GM12878 (cell line): ENCODE data around the gene KIAA1217. TPM values are rescaled to one million over a fixed set of nuclear protein-coding genes. Genes with fewer than 3 reads are reported as not detected.

ENCODE experiments used
- ATAC-seq: fragments of 200-7000 bp; cut with Tn5 transposase; 3 replicates; pipeline ENCODE4 v1.9.1; 2020; ENCODE audit warnings: mild to moderate bottlenecking, moderate library complexity
- BruUV-seq: library from RNA; stranded (reverse); fragments of 400-500 nt; replicated peaks from 2 replicates; lab custom pipeline; 2021; lab: Mats Ljungman, UMichigan
- CTCF ChIA-PET: fragments of 300-600 bp; sonication (Branson Sonifier 250); formaldehyde crosslinking; extraction: SDS; loops from one replicate; lab custom pipeline; 2021; ENCODE audit warnings: inconsistent platforms; lab: Yijun Ruan, JAX
- POLR2A ChIA-PET: fragments of 350-600 bp; formaldehyde crosslinking; extraction: SDS; loops from one replicate; lab custom pipeline; 2021; ENCODE audit warnings: inconsistent platforms; lab: Charles Lee
- RAD21 ChIA-PET: fragments of 300-600 bp; sonication (Branson Sonifier 250); formaldehyde crosslinking; loops from one replicate; lab custom pipeline; 2023; ENCODE audit warnings: antibody characterized with exemption; ENCODE audit not compliant: unreplicated experiment; lab: Charles Lee
- SMC1A ChIA-PET: fragments of 300-600 bp; sonication (Branson Sonifier 250); formaldehyde crosslinking; loops from one replicate; lab custom pipeline; 2023; ENCODE audit not compliant: unreplicated experiment, uncharacterized antibody; lab: Charles Lee
- DNase-seq: peaks from one replicate; pipeline ENCODE4 v3.0.0-alpha.2; 2011; ENCODE audit warnings: low read depth, low spot score
- FAIRE-seq: peaks from 3 replicates; lab custom pipeline; 2011; peaks lifted over from hg19 to GRCh38; lab: Jason Lieb, UNC
- H2AFZ ChIP-seq: 2 replicates; pipeline ENCODE4 v1.6.0; 2011; ENCODE audit warnings: low read depth, low read length, control low read depth; ENCODE audit not compliant: control insufficient read depth
- H3K27ac ChIP-seq: 2 replicates; pipeline ENCODE4 v1.5.1; 2011; ENCODE audit warnings: control low read depth; ENCODE audit not compliant: control insufficient read depth, insufficient read depth
- H3K27me3 ChIP-seq, 2 experiments: replicated peaks in 1 of 2; 2 replicates each; pipeline versions ENCODE4 v1.6.0 to v1.6.1; 2011; ENCODE audit warnings: low read length in 1 of 2; ENCODE audit not compliant: control insufficient read depth in 2 of 2, insufficient read depth in 2 of 2
- H3K36me3 ChIP-seq, 2 experiments: 2 replicates each; pipeline ENCODE4 v1.5.1; 2011; ENCODE audit warnings: low read length in 1 of 2; ENCODE audit not compliant: control insufficient read depth in 2 of 2, insufficient read depth in 2 of 2
- H3K4me1 ChIP-seq: 2 replicates; pipeline ENCODE4 v1.6.1; 2011; ENCODE audit warnings: mild to moderate bottlenecking, low read length, moderate library complexity, mixed read lengths; ENCODE audit not compliant: control insufficient read depth, insufficient read depth
- H3K4me2 ChIP-seq: 2 replicates; pipeline ENCODE4 v1.6.0; 2011; ENCODE audit warnings: control low read depth; ENCODE audit not compliant: control insufficient read depth, insufficient read depth
- H3K4me3 ChIP-seq: fragments of 200-600 bp; sonication (generic); 2 replicates; pipeline ENCODE4 v1.5.1; 2016
- H3K79me2 ChIP-seq: 2 replicates; pipeline ENCODE4 v1.6.0; 2011; ENCODE audit warnings: low read length; ENCODE audit not compliant: control insufficient read depth, insufficient read depth
- H3K9ac ChIP-seq: 2 replicates; pipeline ENCODE4 v1.8.0; 2011; ENCODE audit warnings: low read length, control low read depth, mixed read lengths; ENCODE audit not compliant: control insufficient read depth, insufficient read depth
- H3K9me3 ChIP-seq: replicated peaks from 3 replicates; pipeline ENCODE4 v1.5.1; 2011; ENCODE audit warnings: mild to moderate bottlenecking, low read length; ENCODE audit not compliant: control insufficient read depth, insufficient read depth
- H4K20me1 ChIP-seq: 2 replicates; pipeline ENCODE4 v1.6.0; 2011; ENCODE audit not compliant: control insufficient read depth, insufficient read depth
- EP300 ChIP-seq, 2 experiments: fragments of 150-350 bp in 1 of 2; IDR thresholded peaks; 2 replicates each; pipeline ENCODE4 v1.6.1; 2011 to 2012; ENCODE audit warnings: low read depth in 2 of 2, low read length in 2 of 2, borderline replicate concordance in 1 of 2, improper control_type of control experiment in 1 of 2, inconsistent platforms in 1 of 2; ENCODE audit not compliant: control insufficient read depth in 1 of 2
- FOXM1 ChIP-seq: IDR thresholded peaks from 2 replicates; pipeline ENCODE4 v1.6.1; 2012; ENCODE audit warnings: low read depth, mild to moderate bottlenecking, inconsistent platforms, low read length, moderate library complexity
- IKZF2 ChIP-seq, 2 experiments: fragments of 450-650 bp; IDR thresholded peaks; 2 replicates each; pipeline ENCODE4 v1.6.1; 2017; ENCODE audit warnings: mild to moderate bottlenecking in 2 of 2, moderate library complexity in 2 of 2
- MEF2B ChIP-seq: fragments of 450-650 bp; IDR thresholded peaks from 2 replicates; pipeline ENCODE4 v1.6.1; 2018; ENCODE audit warnings: mild to moderate bottlenecking, moderate library complexity; ENCODE audit not compliant: partially characterized antibody, poor library complexity, severe bottlenecking
- POLR2AphosphoS5 ChIP-seq: IDR thresholded peaks from 2 replicates; pipeline ENCODE4 v1.6.1; 2011; ENCODE audit warnings: mild to moderate bottlenecking, low read length, inconsistent platforms
- RB1 ChIP-seq: fragments of 450-650 bp; formaldehyde crosslinking; IDR thresholded peaks from 2 replicates; pipeline ENCODE4 v1.6.1; 2017; ENCODE audit warnings: mild to moderate bottlenecking, borderline replicate concordance
- SMAD5 ChIP-seq: IDR thresholded peaks from 2 replicates; pipeline ENCODE4 v1.6.1; 2016; ENCODE audit warnings: antibody characterized with exemption, low read depth
- SUPT20H ChIP-seq: IDR thresholded peaks from 2 replicates; pipeline ENCODE4 v1.6.1; 2011; ENCODE audit warnings: low read depth, mild to moderate bottlenecking, low read length, moderate library complexity, borderline replicate concordance; ENCODE audit not compliant: control insufficient read depth
- YBX1 ChIP-seq: fragments of 450-650 bp; IDR thresholded peaks from 2 replicates; pipeline ENCODE4 v1.6.1; 2016; ENCODE audit warnings: antibody characterized with exemption
- ZNF274 ChIP-seq: IDR thresholded peaks from one replicate; pipeline ENCODE4 v1.8.0; 2011; ENCODE audit not compliant: insufficient read length, insufficient read depth
- WGBS: methylation state at CpG from one replicate; pipeline ENCODE4 v1.1.6; 2016; ENCODE audit warnings: low lambda C conversion rate; ENCODE audit not compliant: insufficient replicate concordance, insufficient coverage; ENCODE audit errors: missing lambda C conversion rate; 5-methylcytosine and 5-hydroxymethylcytosine counted together
- in situ Hi-C: fragments of 300-500 bp; cut with MboI; formaldehyde crosslinking; loops from 9 replicates; pipeline ENCODE4 v1.14.3; 2018; ENCODE audit warnings: mixed read lengths
- intact Hi-C: fragments of 100-400 bp; cut with micrococcal nuclease; formaldehyde crosslinking; loops from one replicate; pipeline ENCODE4 v1.14.2; 2022; ENCODE audit not compliant: unreplicated experiment
- polyA plus RNA-seq, 11 experiments: library from polyadenylated mRNA; depleted of rRNA in 4 of 11; unstranded in 6 of 11; stranded (reverse) in 5 of 11; fragments of >200 nt; fragmentation: Nextera tagmentation in 4 of 11; fragmentation: Illumina TruSeq in 1 of 11; extraction: Ambion mirVana in 4 of 11; extraction: Trizol in 1 of 11; gene quantifications; 1 replicate in 1 of 11; 2 replicates in 10 of 11; pipeline versions ENCODE4 v1.2.1 to v1.2.3, GENCODE V29; 2011 to 2016; ENCODE audit warnings: inconsistent platforms in 2 of 11, missing spikeins in 2 of 11, low read depth in 1 of 11
- total RNA-seq, 4 experiments: library from RNA; depleted of rRNA in 3 of 4; stranded (reverse); fragments of >200 nt in 3 of 4; fragmentation: Illumina TruSeq in 1 of 4; extraction: Trizol in 1 of 4; gene quantifications; 2 replicates each; pipeline versions ENCODE4 v1.2.1 to v1.2.3, GENCODE V29; 2013 to 2021
- TF ChIP-seq, protein P1 (sequence below): fragments of 450-650 bp; IDR thresholded peaks from 2 replicates; pipeline ENCODE4 v1.6.1; 2017; ENCODE audit warnings: mild to moderate bottlenecking
- TF ChIP-seq, protein P2 (sequence below): fragments of 450-650 bp; IDR thresholded peaks from 2 replicates; pipeline ENCODE4 v1.6.1; 2017; ENCODE audit warnings: low read depth, mild to moderate bottlenecking, moderate library complexity
- TF ChIP-seq, protein P3 (sequence below): fragments of 450-650 bp; IDR thresholded peaks from 2 replicates; pipeline ENCODE4 v1.6.1; 2016; ENCODE audit warnings: mild to moderate bottlenecking
- TF ChIP-seq, protein P4 (sequence below): fragments of 450-650 bp; formaldehyde crosslinking; IDR thresholded peaks from 2 replicates; pipeline ENCODE4 v1.4.0; 2020; ENCODE audit warnings: mild to moderate bottlenecking, moderate library complexity

KIAA1217 gene
- total and polyA plus RNA-seq, 10 of the 15 experiments (the other 5 are each of a cell fraction or from before 2014, with no cell fraction given): 0.57 to 3.8 (median 2.1) TPM

DNA sequence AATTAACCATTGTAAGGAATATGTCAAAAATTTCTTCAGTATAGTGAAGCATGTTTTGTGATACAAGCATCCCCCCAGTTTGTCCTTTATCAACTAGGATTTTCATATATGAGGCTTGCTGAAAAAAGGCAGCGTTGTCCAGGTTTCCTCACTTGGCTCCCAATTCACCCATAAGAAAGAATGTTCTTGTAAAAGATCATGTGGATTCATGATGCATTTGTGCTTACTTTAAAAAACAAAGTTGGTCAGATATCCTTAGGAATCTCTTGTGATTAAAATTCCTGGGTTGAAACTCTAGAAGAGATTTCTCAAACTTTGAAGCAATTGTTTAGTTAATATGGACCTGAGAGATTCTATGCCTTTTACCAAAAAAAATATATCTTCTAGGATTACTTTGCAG is 181.8 kb downstream of the KIAA1217 start (continued):
- TF ChIP-seq EP300 (IDR thresholded peaks at IDR 0.05; ENCODE audit: borderline replicate concordance in 1 of 2, control insufficient read depth in 1 of 2, low read depth in 2 of 2, low read length in 2 of 2) (no peak), ZNF274 (no peak), IKZF2 (IDR thresholded peaks at IDR 0.05) (no peak), SMAD5 (no peak), RB1 (no peak), FOXM1 (no peak), YBX1 (no peak)
- TF ChIP-seq, protein P1, sequence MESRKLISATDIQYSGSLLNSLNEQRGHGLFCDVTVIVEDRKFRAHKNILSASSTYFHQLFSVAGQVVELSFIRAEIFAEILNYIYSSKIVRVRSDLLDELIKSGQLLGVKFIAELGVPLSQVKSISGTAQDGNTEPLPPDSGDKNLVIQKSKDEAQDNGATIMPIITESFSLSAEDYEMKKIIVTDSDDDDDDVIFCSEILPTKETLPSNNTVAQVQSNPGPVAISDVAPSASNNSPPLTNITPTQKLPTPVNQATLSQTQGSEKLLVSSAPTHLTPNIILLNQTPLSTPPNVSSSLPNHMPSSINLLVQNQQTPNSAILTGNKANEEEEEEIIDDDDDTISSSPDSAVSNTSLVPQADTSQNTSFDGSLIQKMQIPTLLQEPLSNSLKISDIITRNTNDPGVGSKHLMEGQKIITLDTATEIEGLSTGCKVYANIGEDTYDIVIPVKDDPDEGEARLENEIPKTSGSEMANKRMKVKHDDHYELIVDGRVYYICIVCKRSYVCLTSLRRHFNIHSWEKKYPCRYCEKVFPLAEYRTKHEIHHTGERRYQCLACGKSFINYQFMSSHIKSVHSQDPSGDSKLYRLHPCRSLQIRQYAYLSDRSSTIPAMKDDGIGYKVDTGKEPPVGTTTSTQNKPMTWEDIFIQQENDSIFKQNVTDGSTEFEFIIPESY: no peak

DNA sequence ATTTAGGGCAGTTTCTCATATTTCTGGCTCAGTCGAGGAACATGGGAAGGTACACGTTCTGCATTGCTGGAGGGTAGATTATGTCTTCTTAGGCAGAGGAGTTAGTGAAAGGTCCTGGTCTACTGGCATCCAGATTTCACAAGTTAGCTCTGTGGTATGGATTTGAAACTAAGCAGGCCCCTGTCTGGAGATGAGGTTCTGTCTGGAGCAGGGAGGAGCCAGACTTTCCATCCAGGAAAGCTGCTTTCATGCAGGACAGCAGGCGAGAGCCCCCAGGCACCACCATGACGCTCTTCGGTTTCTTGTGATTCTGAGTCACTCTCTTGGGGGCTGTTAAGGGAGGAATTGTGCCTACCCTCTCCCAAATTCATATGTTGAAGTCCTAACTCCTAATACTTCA is 184.3 kb downstream of the KIAA1217 start:
- POLR2A ChIA-PET: no interaction called here
- H3K36me3 ChIP-seq: no peaks in the 10 kb centered on the region
- DNase-seq: no peak
- TF ChIP-seq, protein P2, sequence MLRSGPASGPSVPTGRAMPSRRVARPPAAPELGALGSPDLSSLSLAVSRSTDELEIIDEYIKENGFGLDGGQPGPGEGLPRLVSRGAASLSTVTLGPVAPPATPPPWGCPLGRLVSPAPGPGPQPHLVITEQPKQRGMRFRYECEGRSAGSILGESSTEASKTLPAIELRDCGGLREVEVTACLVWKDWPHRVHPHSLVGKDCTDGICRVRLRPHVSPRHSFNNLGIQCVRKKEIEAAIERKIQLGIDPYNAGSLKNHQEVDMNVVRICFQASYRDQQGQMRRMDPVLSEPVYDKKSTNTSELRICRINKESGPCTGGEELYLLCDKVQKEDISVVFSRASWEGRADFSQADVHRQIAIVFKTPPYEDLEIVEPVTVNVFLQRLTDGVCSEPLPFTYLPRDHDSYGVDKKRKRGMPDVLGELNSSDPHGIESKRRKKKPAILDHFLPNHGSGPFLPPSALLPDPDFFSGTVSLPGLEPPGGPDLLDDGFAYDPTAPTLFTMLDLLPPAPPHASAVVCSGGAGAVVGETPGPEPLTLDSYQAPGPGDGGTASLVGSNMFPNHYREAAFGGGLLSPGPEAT: no peak
- TF ChIP-seq, protein P3, sequence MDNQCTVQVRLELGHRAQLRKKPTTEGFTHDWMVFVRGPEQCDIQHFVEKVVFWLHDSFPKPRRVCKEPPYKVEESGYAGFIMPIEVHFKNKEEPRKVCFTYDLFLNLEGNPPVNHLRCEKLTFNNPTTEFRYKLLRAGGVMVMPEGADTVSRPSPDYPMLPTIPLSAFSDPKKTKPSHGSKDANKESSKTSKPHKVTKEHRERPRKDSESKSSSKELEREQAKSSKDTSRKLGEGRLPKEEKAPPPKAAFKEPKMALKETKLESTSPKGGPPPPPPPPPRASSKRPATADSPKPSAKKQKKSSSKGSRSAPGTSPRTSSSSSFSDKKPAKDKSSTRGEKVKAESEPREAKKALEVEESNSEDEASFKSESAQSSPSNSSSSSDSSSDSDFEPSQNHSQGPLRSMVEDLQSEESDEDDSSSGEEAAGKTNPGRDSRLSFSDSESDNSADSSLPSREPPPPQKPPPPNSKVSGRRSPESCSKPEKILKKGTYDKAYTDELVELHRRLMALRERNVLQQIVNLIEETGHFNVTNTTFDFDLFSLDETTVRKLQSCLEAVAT: no peak
- TF ChIP-seq POLR2AphosphoS5 (no peak), MEF2B (no peak), SUPT20H (no peak)
- TF ChIP-seq, protein P4, sequence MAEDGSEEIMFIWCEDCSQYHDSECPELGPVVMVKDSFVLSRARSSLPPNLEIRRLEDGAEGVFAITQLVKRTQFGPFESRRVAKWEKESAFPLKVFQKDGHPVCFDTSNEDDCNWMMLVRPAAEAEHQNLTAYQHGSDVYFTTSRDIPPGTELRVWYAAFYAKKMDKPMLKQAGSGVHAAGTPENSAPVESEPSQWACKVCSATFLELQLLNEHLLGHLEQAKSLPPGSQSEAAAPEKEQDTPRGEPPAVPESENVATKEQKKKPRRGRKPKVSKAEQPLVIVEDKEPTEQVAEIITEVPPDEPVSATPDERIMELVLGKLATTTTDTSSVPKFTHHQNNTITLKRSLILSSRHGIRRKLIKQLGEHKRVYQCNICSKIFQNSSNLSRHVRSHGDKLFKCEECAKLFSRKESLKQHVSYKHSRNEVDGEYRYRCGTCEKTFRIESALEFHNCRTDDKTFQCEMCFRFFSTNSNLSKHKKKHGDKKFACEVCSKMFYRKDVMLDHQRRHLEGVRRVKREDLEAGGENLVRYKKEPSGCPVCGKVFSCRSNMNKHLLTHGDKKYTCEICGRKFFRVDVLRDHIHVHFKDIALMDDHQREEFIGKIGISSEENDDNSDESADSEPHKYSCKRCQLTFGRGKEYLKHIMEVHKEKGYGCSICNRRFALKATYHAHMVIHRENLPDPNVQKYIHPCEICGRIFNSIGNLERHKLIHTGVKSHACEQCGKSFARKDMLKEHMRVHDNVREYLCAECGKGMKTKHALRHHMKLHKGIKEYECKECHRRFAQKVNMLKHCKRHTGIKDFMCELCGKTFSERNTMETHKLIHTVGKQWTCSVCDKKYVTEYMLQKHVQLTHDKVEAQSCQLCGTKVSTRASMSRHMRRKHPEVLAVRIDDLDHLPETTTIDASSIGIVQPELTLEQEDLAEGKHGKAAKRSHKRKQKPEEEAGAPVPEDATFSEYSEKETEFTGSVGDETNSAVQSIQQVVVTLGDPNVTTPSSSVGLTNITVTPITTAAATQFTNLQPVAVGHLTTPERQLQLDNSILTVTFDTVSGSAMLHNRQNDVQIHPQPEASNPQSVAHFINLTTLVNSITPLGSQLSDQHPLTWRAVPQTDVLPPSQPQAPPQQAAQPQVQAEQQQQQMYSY (CRISPR knock-in tag): no peak

More for the DNA sequence above, 184.3 kb downstream of the KIAA1217 start:
- no TSS peak for BruUV-seq
- no peaks in the 10 kb centered on the region for H3K27me3 ChIP-seq
- ChIA-PET CTCF (interaction anchor here (0.9 to 1.9 kb wide), 4 partner anchors 10 to 123 kb away, joined by 3 to 5 read pairs (median 4); no protein-coding TSS in a partner anchor), SMC1A (interaction anchor here (0.6 to 1.7 kb wide), 5 partner anchors 16 to 124 kb away, joined by 3 to 7 read pairs (median 4); no protein-coding TSS in a partner anchor), RAD21 (interaction anchor here (1.2 kb wide), 1 partner anchor 10 kb away, joined by 5 read pairs; no protein-coding TSS in a partner anchor)
- no peak overlapping the region for H2AFZ ChIP-seq
- no peak overlapping the region for H3K27ac ChIP-seq
- H3K4me2 ChIP-seq: no peak overlapping the region
- no peak overlapping the region for H3K9ac ChIP-seq
- 34% methylated on average over 5 of the region's 5 CpGs for WGBS
- H4K20me1 ChIP-seq: no peaks in the 10 kb centered on the region
- in situ Hi-C loops: no loop called here
- no peak overlapping the region for H3K4me3 ChIP-seq
- intact Hi-C loops: no loop called here
- no peak for ATAC-seq
- FAIRE-seq: no peak
- no peaks in the 10 kb centered on the region for H3K79me2 ChIP-seq
- no peaks in the 10 kb centered on the region; the same call in 2 of the 3 replicates for H3K9me3 ChIP-seq
- H3K4me1 ChIP-seq: no peaks in the 10 kb centered on the region
